Right atrium auricular region (tissue), 2 donors: Measurements from ENCODE around the gene KRT6A. TPM values are rescaled to one million over a fixed set of nuclear protein-coding genes. Genes with fewer than 3 reads are reported as not detected.

Source experiments
- DNase-seq: peaks from one replicate; pipeline ENCODE4 v3.0.0-alpha.2; 2019; ENCODE audit warnings: low spot score
- H3K27ac ChIP-seq, 2 donors: fragments of 200-600 bp; sonication (generic); 1 replicate in 1 of 2; 2 replicates in 1 of 2; pipeline ENCODE4 v1.5.1; 2016 to 2019
- H3K27me3 ChIP-seq, 2 donors: fragments of 200-600 bp; sonication (generic); one replicate each; pipeline versions ENCODE4 v1.5.1 to v1.6.0; 2017 to 2019
- H3K36me3 ChIP-seq: fragments of 200-600 bp; sonication (generic); one replicate; pipeline ENCODE4 v1.5.1; 2016
- H3K4me1 ChIP-seq, 2 donors: fragments of 200-600 bp; sonication (generic); one replicate each; pipeline versions ENCODE4 v1.5.1 to v1.6.0; 2017 to 2019
- H3K4me3 ChIP-seq, 2 donors: fragments of 200-600 bp; sonication (generic); 1 replicate in 1 of 2; 2 replicates in 1 of 2; pipeline ENCODE4 v1.5.1; 2017 to 2019; ENCODE audit warnings: mild to moderate bottlenecking in 1 of 2, moderate library complexity in 1 of 2
- H3K9me3 ChIP-seq, 2 donors: fragments of 200-600 bp; sonication (generic); one replicate each; pipeline ENCODE4 v1.5.1; 2019
- CTCF ChIP-seq, 2 donors: fragments of 200-600 bp; sonication (generic); IDR thresholded peaks; one replicate each; pipeline ENCODE4 v1.5.1; 2019; ENCODE audit warnings: antibody characterized with exemption in 2 of 2
- total RNA-seq, 2 donors: library from RNA; depleted of rRNA; stranded (reverse); fragments of >200 nt; gene quantifications; one replicate each; pipeline ENCODE4 v1.1.0, GENCODE V29; 2016

Gene KRT6A
- total RNA-seq, 2 donors from 2014 or later = 0.48 to 7.4 TPM

DNA sequence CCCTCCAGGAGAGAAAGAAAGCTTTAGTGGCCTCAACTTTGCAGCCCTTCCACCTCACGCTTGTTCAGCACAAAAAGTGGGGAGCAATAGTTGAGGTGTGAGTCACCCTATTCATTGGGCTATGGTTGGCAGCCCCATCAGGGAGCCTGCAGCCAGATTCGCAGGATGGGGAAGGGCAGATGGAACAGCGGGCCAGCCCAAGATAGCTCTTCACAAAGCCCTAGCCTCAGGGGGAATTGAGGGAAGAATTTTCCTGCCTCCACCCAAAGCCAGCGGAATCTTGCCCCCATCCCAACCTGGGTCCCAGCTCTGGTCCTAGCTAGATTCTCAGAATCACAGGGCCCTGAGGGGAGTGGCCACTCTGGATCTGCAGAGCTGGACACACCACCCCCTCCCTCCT, 30.8 kb upstream of the KRT6A start:
- DNase-seq = peak; percentile 30
- Histone ChIP-seq H3K36me3 (no peaks in the 10 kb centered on the region), H3K27me3 (no peaks in the 10 kb centered on the region), H3K27ac (no peak overlapping the region), H3K4me3 (no peak overlapping the region), H3K4me1 (no peaks in the 10 kb centered on the region), H3K9me3 (no peaks in the 10 kb centered on the region)
- TF ChIP-seq CTCF (IDR thresholded peaks at IDR 0.05) = no peak

- no peaks in the 10 kb centered on the region for H3K4me1 ChIP-seq
- H3K27ac ChIP-seq = no peak overlapping the region
- TF ChIP-seq CTCF (IDR thresholded peaks at IDR 0.05) = no peak
- no peaks in the 10 kb centered on the region for H3K36me3 ChIP-seq
- H3K4me3 ChIP-seq = no peak overlapping the region
- no peaks in the 10 kb centered on the region for H3K9me3 ChIP-seq
- DNase-seq = peak; percentile 48
- H3K27me3 ChIP-seq = no peaks in the 10 kb centered on the region
Measured at GRCh38 chr12:52522346-52523011, 29.4 kb upstream of the KRT6A start.

GRCh38 chr12:52521568-52522266, 28.7 kb upstream of the KRT6A start:
- Histone ChIP-seq H3K27ac (no peak overlapping the region), H3K9me3 (no peaks in the 10 kb centered on the region), H3K36me3 (no peaks in the 10 kb centered on the region), H3K4me1 (no peaks in the 10 kb centered on the region), H3K4me3 (no peak overlapping the region), H3K27me3 (no peaks in the 10 kb centered on the region)
- peak; percentile 55 for DNase-seq
- TF ChIP-seq CTCF (IDR thresholded peaks at IDR 0.05) = no peak

- Histone ChIP-seq H3K27ac (no peak overlapping the region), H3K27me3 (no peaks in the 10 kb centered on the region), H3K4me3 (no peak overlapping the region), H3K9me3 (no peaks in the 10 kb centered on the region), H3K36me3 (no peaks in the 10 kb centered on the region), H3K4me1 (no peaks in the 10 kb centered on the region)
- DNase-seq = peak; percentile 54
- no peak for TF ChIP-seq CTCF (IDR thresholded peaks at IDR 0.05)
Measured at GRCh38 chr12:52521175-52521567, 28.1 kb upstream of the KRT6A start.

DNA sequence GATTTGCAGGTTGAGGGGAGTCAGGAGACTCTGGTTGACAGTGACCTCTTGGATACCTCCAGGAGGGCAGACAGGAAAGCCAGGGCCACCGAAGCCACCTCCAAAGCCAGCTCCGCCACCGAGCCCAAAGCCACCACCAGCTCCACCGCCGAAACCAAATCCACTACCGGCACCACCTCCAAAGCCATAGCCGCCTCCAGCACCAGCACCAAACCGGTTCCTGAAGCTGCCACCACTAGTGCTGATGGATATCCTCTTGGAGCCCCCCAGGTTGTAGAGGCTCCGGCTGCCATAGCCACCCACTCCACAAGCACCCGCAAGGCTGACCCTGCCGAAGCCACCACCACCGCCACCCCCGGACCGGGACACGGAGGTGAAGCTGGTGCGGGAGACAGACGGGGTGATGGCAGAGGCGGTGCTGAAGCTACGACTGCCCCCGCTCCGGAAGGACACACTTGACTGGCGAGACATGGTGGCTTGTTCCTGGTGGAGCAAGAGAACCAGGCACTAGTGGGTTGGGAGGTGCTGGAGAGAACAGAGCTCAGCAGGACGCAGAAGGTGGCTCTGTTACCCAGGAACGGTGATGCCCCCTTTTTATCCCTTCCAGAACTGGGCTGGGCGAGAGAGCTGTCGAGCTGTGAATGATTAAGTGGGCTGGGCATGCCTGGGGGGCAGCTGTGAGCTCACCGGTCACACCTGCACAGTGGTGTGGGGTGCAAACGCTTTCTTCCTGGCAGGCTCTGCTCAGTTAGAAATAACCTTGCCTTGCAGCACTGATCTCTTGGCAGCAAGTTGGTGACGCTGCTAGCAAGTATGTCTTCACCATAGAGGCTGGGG, 27.0 kb upstream of the KRT6A start, which contains the start of gene KRT5:
KRT5 (minus strand) TSS at position 569 of the 837 bp plus-strand sequence; CDS start at position 471, 98 bp downstream.
- H3K27ac ChIP-seq = no peak within 1 kb of the TSS
- no peaks in the 10 kb centered on the region for H3K27me3 ChIP-seq
- DNase-seq = peak; percentile 44
- no peak for TF ChIP-seq CTCF (IDR thresholded peaks at IDR 0.05)
- no peak within 1 kb of the TSS for H3K4me3 ChIP-seq
- no peaks in the 10 kb centered on the region for H3K4me1 ChIP-seq
- H3K9me3 ChIP-seq = no peaks in the 10 kb centered on the region
- no peaks in the 10 kb centered on the region for H3K36me3 ChIP-seq
